GM10266 (cell line): Measurements from ENCODE around the gene CLCN1.

Experiments used
- DNase-seq: peaks from one replicate; pipeline ENCODE4 v3.0.0; 2012; ENCODE audit errors: extremely low spot score
- CTCF ChIP-seq: IDR thresholded peaks from 2 replicates; pipeline ENCODE4 v1.5.1; 2012; ENCODE audit warnings: mild to moderate bottlenecking, low read depth; ENCODE audit not compliant: control insufficient read depth, insufficient read depth; ENCODE audit errors: missing control alignments

CLCN1 gene

GRCh38 chr7:143399642-143400041 is 83.7 kb downstream of the CLCN1 start:
- DNase-seq: no peak
- no peak for TF ChIP-seq CTCF

- DNase-seq: no peak
- no peak for TF ChIP-seq CTCF
These were observed 85.4 kb downstream of the CLCN1 start for GRCh38 chr7:143401265-143401664.
